GM18909 (cell line): ENCODE measurements around the gene KLK6.

Experiments used
- ATAC-seq: cut with Tn5 transposase; IDR thresholded peaks from one replicate; pipeline ENCODE4 v1.9.1; 2021; ENCODE audit warnings: mild to moderate bottlenecking; ENCODE audit not compliant: unreplicated experiment, poor library complexity

The KLK6 gene

GRCh38 chr19:50959731-50960500 lies 9.5 kb downstream of the KLK6 start:
- no peak for ATAC-seq

DNA sequence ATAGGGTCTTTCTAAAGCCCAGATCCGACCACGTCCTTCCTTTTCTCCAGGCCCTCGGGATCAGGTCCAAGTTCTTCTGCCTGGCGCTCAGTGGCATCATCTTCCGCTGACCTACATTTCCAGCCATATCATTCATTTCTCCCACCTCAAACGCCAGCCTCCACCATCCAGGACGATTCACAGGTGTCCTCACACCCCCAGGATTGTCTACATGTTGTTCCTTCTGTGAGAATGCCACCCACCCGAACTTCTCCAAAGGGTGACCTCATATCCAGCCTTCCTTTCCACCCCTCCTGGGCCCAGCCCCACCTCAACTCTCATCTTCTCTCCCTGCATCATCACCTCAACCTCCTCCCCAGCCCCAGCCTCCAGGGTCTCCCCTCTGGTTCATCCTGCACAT lies 11.8 kb downstream of the KLK6 start:
- no peak for ATAC-seq

- no peak for ATAC-seq
Observed at GRCh38 chr19:50952910-50953309, 16.5 kb downstream of the KLK6 start, which contains the start of gene KLK5. TSS of gene KLK5 (minus strand) at chr19:50953038. CDS start at chr19:50952657, 381 bp downstream.

- no peak for ATAC-seq
Observed at GRCh38 chr19:50949861-50950260, 19.5 kb downstream of the KLK6 start.

- no peak for ATAC-seq
Observed at GRCh38 chr19:50947123-50947522, 22.3 kb downstream of the KLK6 start.

DNA sequence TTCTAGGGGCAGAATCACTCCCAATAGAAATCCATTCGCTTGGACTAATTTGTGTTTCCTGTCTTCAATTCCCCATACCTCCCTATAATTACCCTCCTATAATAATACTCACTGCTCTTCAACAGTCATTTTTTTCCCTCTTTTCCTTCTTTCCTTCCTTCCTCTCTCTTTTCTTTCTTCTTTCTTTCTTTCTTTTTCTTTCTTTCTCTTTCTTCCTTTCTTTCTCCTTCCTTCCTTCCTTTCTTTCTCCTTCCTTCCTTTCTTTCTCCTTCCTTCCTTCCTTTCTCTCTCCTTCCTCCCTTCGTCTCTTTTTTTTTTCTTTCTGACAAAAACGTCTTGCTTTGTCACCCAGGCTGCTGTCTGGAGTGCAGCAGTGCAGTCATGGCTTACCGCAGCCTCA lies 24.6 kb downstream of the KLK6 start:
- no peak for ATAC-seq

DNA sequence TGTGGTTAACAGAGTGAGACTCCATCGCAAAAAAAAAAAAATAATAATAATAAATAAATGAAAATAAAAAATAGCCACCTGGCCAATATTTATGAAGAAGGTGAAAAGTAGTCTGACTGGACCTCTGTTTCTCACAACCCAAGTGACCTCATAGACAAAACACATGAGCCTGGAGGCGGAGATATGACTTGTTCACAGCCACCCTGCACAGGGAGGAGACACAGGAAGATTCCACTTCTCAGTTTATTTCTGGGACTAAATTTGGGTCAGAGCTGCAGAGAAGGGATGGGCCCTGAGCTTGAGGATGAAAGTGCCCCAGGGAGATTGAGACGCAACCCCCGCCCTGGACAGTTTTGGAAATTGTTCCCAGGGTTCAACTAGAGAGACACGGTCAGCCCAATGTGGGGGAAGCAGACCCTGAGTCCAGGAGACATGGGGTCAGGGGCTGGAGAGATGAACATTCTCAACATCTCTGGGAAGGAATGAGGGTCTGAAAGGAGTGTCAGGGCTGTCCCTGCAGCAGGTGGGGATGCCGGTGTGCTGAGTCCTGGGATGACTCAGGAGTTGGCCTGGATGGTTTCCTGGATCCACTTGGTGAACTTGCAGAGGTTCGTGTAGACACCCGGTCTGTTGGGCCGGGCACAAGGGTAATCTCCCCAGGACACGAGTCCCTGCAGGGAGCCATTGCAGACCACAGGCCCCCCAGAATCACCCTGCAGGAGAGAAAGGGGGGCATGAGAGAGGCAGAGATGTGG lies 26.1 kb downstream of the KLK6 start:
- ATAC-seq: no peak

DNA sequence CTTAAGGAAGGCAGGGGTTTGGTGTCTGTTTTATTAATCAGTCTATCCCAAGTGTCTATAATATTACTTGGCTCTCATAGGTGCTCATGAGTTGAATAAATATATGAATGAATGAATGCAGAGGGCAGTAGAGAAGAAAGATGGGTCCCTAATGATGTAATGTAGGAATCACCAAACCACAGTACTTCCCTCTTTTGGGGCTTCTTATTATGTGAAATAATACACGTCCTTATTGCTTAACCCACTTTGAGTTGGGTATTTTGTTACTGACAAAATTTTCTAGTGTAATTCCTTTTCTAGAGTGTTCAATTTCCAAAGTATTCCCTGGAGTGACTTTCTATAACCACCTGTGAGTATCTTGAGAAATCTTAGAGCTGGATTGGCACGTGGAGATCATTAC lies 29.8 kb downstream of the KLK6 start:
- ATAC-seq: no peak

DNA sequence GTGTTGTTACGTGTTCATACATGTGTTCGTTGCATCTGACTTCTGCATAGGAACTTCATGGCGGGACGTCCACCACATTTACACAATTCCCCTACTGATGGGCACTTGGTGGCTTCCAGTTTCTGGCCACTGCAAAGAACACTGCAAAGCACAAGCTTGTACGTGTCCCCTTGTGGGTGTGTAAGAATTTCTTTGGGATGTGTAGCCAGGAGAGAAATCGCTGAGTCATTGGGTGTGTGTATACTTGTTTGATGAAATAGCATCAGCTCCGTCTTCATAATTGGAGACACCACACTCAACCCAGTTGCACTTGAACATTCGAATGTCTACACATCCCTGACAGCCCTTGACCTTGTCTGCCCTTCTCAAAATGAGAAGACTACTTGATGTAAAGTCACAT lies 35.8 kb downstream of the KLK6 start:
- ATAC-seq: no peak

GRCh38 chr19:50932690-50933083 lies 36.7 kb downstream of the KLK6 start:
- no peak for ATAC-seq

DNA sequence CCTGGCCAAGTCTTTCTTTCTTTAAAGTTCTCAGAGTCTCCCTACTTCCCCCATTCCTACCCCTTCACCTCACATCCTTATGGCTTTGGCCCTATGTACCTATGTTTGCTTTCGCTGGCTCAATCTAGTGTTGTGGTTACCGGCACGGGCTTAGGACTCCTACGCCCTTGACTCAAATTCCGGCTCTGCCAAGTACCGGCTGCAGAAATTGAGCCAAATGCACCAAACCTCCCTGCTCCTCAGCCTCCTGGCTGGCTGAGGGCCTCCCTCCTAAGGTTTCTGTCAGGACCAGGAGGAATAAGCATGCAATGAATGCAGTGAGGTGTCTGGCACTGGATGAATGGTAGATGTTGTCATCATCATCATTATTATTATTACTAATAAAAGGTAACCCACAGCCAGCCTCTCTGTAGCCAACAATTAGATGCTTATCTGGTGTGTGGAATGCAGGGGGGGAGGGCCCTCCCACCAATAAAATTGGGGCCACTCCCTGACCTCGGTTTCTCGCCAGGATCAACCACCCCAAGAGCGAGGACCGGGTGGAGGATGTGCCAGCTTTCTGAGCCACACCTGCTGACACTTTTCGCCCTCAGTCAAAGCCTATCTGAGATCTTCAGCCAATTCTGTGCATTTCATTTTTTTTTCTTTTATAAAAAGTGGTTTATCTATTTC lies 37.2 kb downstream of the KLK6 start:
- no peak for ATAC-seq

GRCh38 chr19:50931023-50931422 lies 38.4 kb downstream of the KLK6 start:
- ATAC-seq: no peak

DNA sequence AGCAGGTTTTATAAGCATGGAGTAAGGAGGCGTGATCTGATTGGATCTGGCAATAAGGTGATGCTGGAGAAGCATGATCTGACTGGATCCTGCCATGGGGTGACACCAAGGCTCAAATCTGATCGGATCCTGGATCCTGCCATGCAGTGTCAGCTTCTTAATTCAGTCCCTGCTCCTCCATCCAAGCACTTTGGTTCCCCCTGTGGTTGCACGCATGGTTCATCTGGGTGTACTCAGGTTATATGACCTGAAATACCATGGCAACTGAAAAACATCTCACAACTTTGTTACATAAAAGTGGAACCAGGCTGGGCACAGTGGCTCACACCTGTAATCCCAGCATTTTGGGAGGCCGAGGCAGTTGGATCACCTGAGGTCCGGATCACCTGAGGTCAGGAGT lies 40.6 kb downstream of the KLK6 start:
- no peak for ATAC-seq

GRCh38 chr19:50926144-50926543 lies 43.2 kb downstream of the KLK6 start:
- ATAC-seq: no peak

DNA sequence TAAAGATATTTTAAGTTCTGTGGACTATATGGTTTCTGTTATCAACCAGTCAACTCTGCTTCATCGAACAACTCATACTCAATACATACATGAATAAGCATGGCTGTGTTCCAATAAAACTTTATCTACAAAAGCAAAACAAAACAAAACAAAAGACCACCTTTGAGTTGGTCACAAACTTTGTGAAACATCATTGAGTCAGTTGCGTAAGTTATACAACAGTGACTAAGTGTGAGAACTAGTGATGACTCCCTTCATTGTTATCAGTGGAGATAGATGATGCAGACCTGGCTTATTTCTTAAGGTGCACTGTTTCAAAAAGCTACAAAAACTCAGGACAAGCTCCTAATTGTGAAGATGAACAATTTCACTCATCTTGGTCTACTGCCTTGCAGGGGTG lies 43.7 kb downstream of the KLK6 start:
- ATAC-seq: no peak

GRCh38 chr19:50924586-50924985 lies 44.8 kb downstream of the KLK6 start:
- no peak for ATAC-seq

- ATAC-seq: no peak
Observed at GRCh38 chr19:50922317-50922853, 47.0 kb downstream of the KLK6 start.

- ATAC-seq: no peak
Observed at GRCh38 chr19:50921426-50922316, 47.7 kb downstream of the KLK6 start.

DNA sequence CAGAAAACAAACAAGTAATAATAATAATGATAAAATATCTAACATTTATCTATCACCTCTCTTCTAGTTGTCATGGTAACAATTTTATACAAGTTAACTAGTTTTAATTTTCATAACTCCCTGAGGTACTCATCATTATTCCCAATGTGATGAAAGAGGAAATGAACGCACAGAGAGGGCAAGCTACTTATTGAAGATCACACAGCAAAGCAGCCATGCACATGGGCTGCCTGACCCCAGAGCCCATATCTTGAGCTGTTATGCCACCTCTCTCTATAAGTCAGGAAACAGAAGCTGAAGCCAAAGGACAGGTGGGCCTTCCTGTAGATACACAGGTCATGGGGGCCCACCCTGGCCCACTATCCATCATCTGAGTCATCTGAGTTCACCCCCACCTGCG lies 53.3 kb downstream of the KLK6 start:
- ATAC-seq: no peak
